Measurements from ENCODE around the gene HARS1. TPM values are rescaled to one million over a fixed set of nuclear protein-coding genes. Genes with fewer than 3 reads are reported as not detected.
"Not testable (repeated sequence)": the region's sequence is repeated elsewhere in the genome, so short reads cannot be mapped to it uniquely, and the experiment has no call there.

HARS1 gene
- total and polyA plus RNA-seq, 2 donors (not counting 3 experiments of a cell fraction or from before 2014, with no cell fraction given), result 65.2 to 104 TPM

DNA sequence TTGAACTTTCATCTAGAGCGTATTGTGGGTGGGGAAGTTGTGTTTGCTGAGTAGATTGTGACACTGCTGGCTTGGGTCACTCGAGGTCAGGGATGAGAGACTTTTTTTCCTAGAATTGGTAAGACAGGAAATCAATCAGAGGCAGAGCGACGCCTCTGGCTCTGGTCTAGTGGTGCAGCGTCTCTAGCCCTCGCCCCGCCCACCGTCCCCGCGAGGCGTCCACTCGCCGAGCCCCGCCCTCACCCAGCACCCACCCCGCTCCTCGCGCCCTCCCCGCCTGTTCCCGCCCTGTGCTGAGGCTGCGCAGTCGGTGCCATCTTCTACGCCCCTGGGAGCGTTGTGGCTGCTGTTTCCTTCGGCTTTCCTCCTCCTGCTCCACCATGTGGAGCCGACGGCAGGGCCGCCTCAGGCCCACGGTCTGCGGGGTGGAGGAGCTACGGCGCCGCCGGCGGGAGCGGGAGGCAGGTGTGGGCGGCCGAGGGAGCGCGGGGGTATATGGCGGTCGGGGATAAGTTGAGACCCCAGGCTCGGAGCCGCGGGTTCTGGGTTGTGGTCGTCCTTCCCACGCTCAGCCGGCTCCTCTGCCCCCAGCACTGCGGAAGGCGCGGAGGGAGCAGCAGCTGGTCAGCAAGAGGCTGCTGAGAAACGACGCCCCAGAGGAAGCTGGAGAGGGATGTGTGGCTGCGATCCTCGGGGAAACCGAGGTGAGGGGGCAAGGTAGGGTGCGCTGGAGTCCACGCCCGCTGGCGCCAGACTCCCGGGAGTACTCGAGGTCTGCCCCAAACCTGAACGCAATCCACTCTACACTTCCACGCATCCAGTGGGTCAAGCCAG lies 51.8 kb downstream of the HARS1 start, which contains the start of gene TMCO6:
TMCO6 (plus strand) TSS at position 304 of the 834 bp plus-strand sequence; CDS start at position 381, 77 bp downstream.
- H3K27ac ChIP-seq (ENCODE audit: insufficient read depth, low read depth, low read length), result peak within 1 kb of the TSS; percentile 41
- peak within 1 kb of the TSS; percentile 74 for H3K4me2 ChIP-seq (ENCODE audit: insufficient read depth, low read length)
- TF ChIP-seq MAX (IDR thresholded peaks at IDR 0.05; ENCODE audit: insufficient read depth, insufficient read length) (peak; percentile 44), EZH2 (IDR thresholded peaks at IDR 0.05; ENCODE audit: borderline replicate concordance, low read depth, low read length, severe bottlenecking) (no peak), MYC (IDR thresholded peaks at IDR 0.05; ENCODE audit: low read depth, low read length) (no peak), JUN (IDR thresholded peaks at IDR 0.05; ENCODE audit: borderline replicate concordance, insufficient read depth, insufficient read length, low read depth) (no peak), FOS (IDR thresholded peaks at IDR 0.05; ENCODE audit: borderline replicate concordance, insufficient read depth, low read length) (no peak), CTCF (IDR thresholded peaks at IDR 0.05; ENCODE audit: extremely low read depth in 1 of 2, insufficient read depth in 1 of 2, low read depth in 1 of 2, low read length in 2 of 2) (peak; percentile 31 to 74), POLR2AphosphoS5 (IDR thresholded peaks at IDR 0.05; ENCODE audit: insufficient read depth, low read depth, low read length) (peak; percentile 34), GATA2 (IDR thresholded peaks at IDR 0.05; ENCODE audit: insufficient read depth, insufficient read length, low read depth, low read length) (no peak), POLR2A (IDR thresholded peaks at IDR 0.05; ENCODE audit: low read depth, low read length) (peak; percentile 89)
- peak within 1 kb of the TSS; percentile 57 for H3K9ac ChIP-seq (replicated peaks; ENCODE audit: extremely low read depth, insufficient read depth, low read length)
- dilution Hi-C loops (cut with MboI; ENCODE audit: extremely low pct_ligation_motif_present, low sequenced_read_pairs), result no loop called here
- no peaks in the 10 kb centered on the region for H3K9me3 ChIP-seq (replicated peaks; ENCODE audit: control insufficient read depth, insufficient read depth, low read length)
- FAIRE-seq (peak; percentile 94), DNase-seq (ENCODE audit: low read depth, low spot score) (peak; percentile 96)
- peaks cover 11% of the 10 kb centered on the region for H3K4me1 ChIP-seq (ENCODE audit: control insufficient read depth, extremely low read depth, insufficient read depth, low read length)
- BruUV-seq (replicated peaks), result no TSS peak
- intact Hi-C loops (cut with micrococcal nuclease), result loop anchor here (1.0 to 10.0 kb wide), 8 partner anchors 8 to 395 kb away; partner anchors contain the start of genes ANKHD1, APBB3, EIF4EBP3 and IK
- no peaks in the 10 kb centered on the region for H4K20me1 ChIP-seq (replicated peaks; ENCODE audit: control insufficient read depth, extremely low read depth, insufficient read depth, low read length)
- H2AFZ ChIP-seq (ENCODE audit: low read depth, low read length), result peak within 1 kb of the TSS; percentile 74
- H3K36me3 ChIP-seq (ENCODE audit: control insufficient read depth in 2 of 2, extremely low read depth in 1 of 2, insufficient read depth in 2 of 2, low read length in 2 of 2), result peaks cover 0 to 10% of the 10 kb centered on the region in 2 experiments
- no peaks in the 10 kb centered on the region for H3K9me1 ChIP-seq (replicated peaks; ENCODE audit: control insufficient read depth, extremely low read depth, insufficient read depth, low read length)
- H3K79me2 ChIP-seq (ENCODE audit: control insufficient read depth, insufficient read depth, low read length), result peaks cover 5% of the 10 kb centered on the region
- CTCF ChIA-PET, result interaction anchor here (0.8 to 2.4 kb wide), 16 partner anchors 8 to 403 kb away, joined by 3 to 11 read pairs (median 3); partner anchors contain the start of genes APBB3, EIF4EBP3, IK and NDUFA2
- POLR2A ChIA-PET, result interaction anchor here (1.1 kb wide), 2 partner anchors 8 to 92 kb away, joined by 3 to 5 read pairs; partner anchors contain the start of genes EIF4EBP3, IK and NDUFA2
- no peaks in the 10 kb centered on the region for H3K27me3 ChIP-seq (ENCODE audit: control insufficient read depth in 2 of 2, insufficient read depth in 2 of 2, low read length in 2 of 2)
- peak within 1 kb of the TSS; percentile 37 to 54 (median 40) for H3K4me3 ChIP-seq (replicated peaks in 1 of 3; ENCODE audit: insufficient read depth in 1 of 3, low read depth in 1 of 3, low read length in 3 of 3)

DNA sequence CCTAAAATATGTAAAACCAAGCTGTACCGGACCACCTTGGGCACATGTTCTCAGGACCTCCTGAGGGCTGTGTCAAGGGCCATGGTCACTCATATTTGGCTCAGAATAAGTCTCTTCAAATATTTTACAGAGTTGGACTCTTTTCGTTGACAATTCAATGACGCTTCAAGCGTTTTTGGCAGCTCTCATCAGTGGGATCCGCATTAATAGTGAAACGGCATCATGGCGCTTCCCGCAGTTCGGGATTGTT lies 52.3 kb downstream of the HARS1 start:
- FAIRE-seq; BruUV-seq (replicated peaks); H3K27me3 ChIP-seq (ENCODE audit: control insufficient read depth in 2 of 2, insufficient read depth in 2 of 2, low read length in 2 of 2); DNase-seq (ENCODE audit: low read depth, low spot score); dilution Hi-C loops (cut with MboI; ENCODE audit: extremely low pct_ligation_motif_present, low sequenced_read_pairs); H3K9me3 ChIP-seq (replicated peaks; ENCODE audit: control insufficient read depth, insufficient read depth, low read length); H4K20me1 ChIP-seq (replicated peaks; ENCODE audit: control insufficient read depth, extremely low read depth, insufficient read depth, low read length); H3K9me1 ChIP-seq (replicated peaks; ENCODE audit: control insufficient read depth, extremely low read depth, insufficient read depth, low read length); H3K36me3 ChIP-seq (ENCODE audit: control insufficient read depth in 2 of 2, extremely low read depth in 1 of 2, insufficient read depth in 2 of 2, low read length in 2 of 2); H3K79me2 ChIP-seq (ENCODE audit: control insufficient read depth, insufficient read depth, low read length): not testable (repeated sequence)
- Histone ChIP-seq H3K27ac (ENCODE audit: insufficient read depth, low read depth, low read length) (peak overlapping the region; percentile 39), H3K4me3 (replicated peaks in 1 of 3; ENCODE audit: insufficient read depth in 1 of 3, low read depth in 1 of 3, low read length in 3 of 3) (peak overlapping the region in 2 of 3 experiments; percentile 23 to 44), H2AFZ (ENCODE audit: low read depth, low read length) (peak overlapping the region; percentile 55), H3K9ac (replicated peaks; ENCODE audit: extremely low read depth, insufficient read depth, low read length) (peak overlapping the region; percentile 27), H3K4me2 (ENCODE audit: insufficient read depth, low read length) (peak overlapping the region; percentile 64), H3K4me1 (ENCODE audit: control insufficient read depth, extremely low read depth, insufficient read depth, low read length) (peaks cover 11% of the 10 kb centered on the region)
- CTCF ChIA-PET, result interaction anchor here (0.6 to 2.4 kb wide), 16 partner anchors 9 to 402 kb away, joined by 3 to 11 read pairs (median 4); partner anchors contain the start of genes EIF4EBP3, IK and NDUFA2
- POLR2A ChIA-PET, result interaction anchor here (1.1 kb wide), 2 partner anchors 9 to 91 kb away, joined by 3 to 5 read pairs; partner anchors contain the start of genes EIF4EBP3, IK and NDUFA2
- intact Hi-C loops (cut with micrococcal nuclease), result loop anchor here (1.0 to 10.0 kb wide), 8 partner anchors 8 to 394 kb away; partner anchors contain the start of genes ANKHD1, APBB3, EIF4EBP3 and IK
